ENCODE data around the gene FBXO17. TPM values are rescaled to one million over a fixed set of nuclear protein-coding genes. Genes with fewer than 3 reads are reported as not detected.
A peak's percentile ranks its signal among the peaks of the same experiment; 100 is the strongest.

FBXO17 gene
- total RNA-seq, 2 experiments from 2014 or later, result not detected

DNA sequence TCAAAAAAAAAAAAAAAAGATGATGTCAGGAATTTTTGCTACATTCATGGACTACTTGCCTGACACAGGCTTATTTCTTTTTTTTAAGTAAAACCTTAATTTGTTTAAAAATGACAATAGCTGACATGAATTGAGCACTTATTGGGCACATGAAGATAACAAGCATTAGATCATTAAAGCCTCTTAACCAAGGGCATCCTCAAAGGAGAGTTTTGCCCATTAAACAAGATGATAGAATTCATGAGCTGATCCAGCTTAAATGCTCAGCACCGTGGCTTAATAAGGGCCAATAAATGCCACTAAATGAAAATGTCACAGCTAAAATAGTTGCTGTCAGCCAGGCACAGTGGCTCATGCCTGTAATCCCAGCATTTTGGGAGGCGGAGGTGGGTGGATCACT is 19.3 kb downstream of the FBXO17 start:
- TF ChIP-seq CTCF (IDR thresholded peaks at IDR 0.05), result no peak
- DNase-seq (no peak), ATAC-seq (ENCODE audit: poor library complexity) (no peak)
- no peak overlapping the region for H3K27ac Mint-ChIP-seq
- Histone ChIP-seq H3K36me3 (ENCODE audit: insufficient read depth, low read length) (no peaks in the 10 kb centered on the region), H3K27ac (ENCODE audit: low read depth in 1 of 2, low read length in 2 of 2) (no peak overlapping the region), H3K4me3 (ENCODE audit: low read length) (no peak overlapping the region), H3K27me3 (ENCODE audit: control insufficient read depth in 1 of 2, insufficient read depth in 2 of 2, low read length in 2 of 2) (peaks cover 5 to 6% of the 10 kb centered on the region in 2 experiments), H3K4me1 (ENCODE audit: insufficient read depth, low read length) (peaks cover 5% of the 10 kb centered on the region), H3K9me3 (ENCODE audit: control insufficient read depth in 1 of 2, insufficient read depth in 1 of 2, low read length in 2 of 2) (no peaks in the 10 kb centered on the region)
- H3K27me3 Mint-ChIP-seq, result peaks cover 17% of the 10 kb centered on the region
- ChIA-PET POLR2A (no interaction called here), CTCF (interaction anchor here (0.7 kb wide), 1 partner anchor 166 kb away, joined by 3 read pairs; no protein-coding TSS in a partner anchor)
- intact Hi-C loops (cut with DNase I, micrococcal nuclease), result loop anchor here in 1 of 2 experiments (10.0 kb wide), 1 partner anchor 589 kb away; the partner anchor contains the start of gene EID2
- H3K4me3 Mint-ChIP-seq, result no peak overlapping the region
- H3K4me1 Mint-ChIP-seq (ENCODE audit: low read depth), result peaks cover 7% of the 10 kb centered on the region
- H3K9me3 Mint-ChIP-seq, result no peaks in the 10 kb centered on the region
- H3K36me3 Mint-ChIP-seq (ENCODE audit: low read depth), result no peaks in the 10 kb centered on the region

DNA sequence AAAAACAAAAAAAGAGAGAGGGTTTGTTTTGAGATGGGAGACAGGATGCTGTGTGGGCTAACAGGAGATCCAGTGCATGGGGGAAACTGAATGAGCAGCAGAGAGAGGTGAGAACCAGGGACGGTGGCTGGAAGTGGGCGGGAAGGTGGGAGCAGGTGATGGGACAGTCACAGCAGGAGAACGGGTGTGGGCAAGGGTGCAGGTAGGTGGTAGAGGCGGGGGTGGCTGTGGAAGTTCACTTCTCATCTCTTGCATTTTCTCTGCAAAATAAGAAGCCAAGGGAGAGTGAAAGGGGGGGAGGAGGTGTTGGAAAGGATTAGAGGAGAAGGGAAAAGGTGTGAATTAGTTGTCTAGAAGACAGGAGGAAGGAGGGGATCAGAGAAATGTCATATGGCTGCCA is 21.9 kb downstream of the FBXO17 start:
- no peak for ATAC-seq (ENCODE audit: poor library complexity)
- no peaks in the 10 kb centered on the region for H3K36me3 Mint-ChIP-seq (ENCODE audit: low read depth)
- POLR2A ChIA-PET, result no interaction called here
- H3K4me1 Mint-ChIP-seq (ENCODE audit: low read depth), result peaks cover 13% of the 10 kb centered on the region
- TF ChIP-seq CTCF (IDR thresholded peaks at IDR 0.05), result no peak
- Histone ChIP-seq H3K9me3 (ENCODE audit: control insufficient read depth in 1 of 2, insufficient read depth in 1 of 2, low read length in 2 of 2) (no peaks in the 10 kb centered on the region), H3K27ac (ENCODE audit: low read depth in 1 of 2, low read length in 2 of 2) (no peak overlapping the region), H3K4me1 (ENCODE audit: insufficient read depth, low read length) (peaks cover 18% of the 10 kb centered on the region), H3K27me3 (ENCODE audit: control insufficient read depth in 1 of 2, insufficient read depth in 2 of 2, low read length in 2 of 2) (peaks cover 6 to 8% of the 10 kb centered on the region in 2 experiments), H3K4me3 (ENCODE audit: low read length) (no peak overlapping the region), H3K36me3 (ENCODE audit: insufficient read depth, low read length) (no peaks in the 10 kb centered on the region)
- peaks cover 17% of the 10 kb centered on the region for H3K27me3 Mint-ChIP-seq
- no peaks in the 10 kb centered on the region for H3K9me3 Mint-ChIP-seq
- no peak overlapping the region for H3K4me3 Mint-ChIP-seq
- no peak for DNase-seq
- intact Hi-C loops (cut with DNase I, micrococcal nuclease), result loop anchor here in 1 of 2 experiments (5.0 to 10.0 kb wide), 2 partner anchors 551 to 591 kb away; partner anchors contain the start of genes EID2 and FAM98C
- CTCF ChIA-PET, result no interaction called here
- H3K27ac Mint-ChIP-seq, result no peak overlapping the region

GRCh38 chr19:38952395-38953165 is 23.0 kb downstream of the FBXO17 start:
- Histone ChIP-seq H3K4me3 (ENCODE audit: low read length) (no peak overlapping the region), H3K36me3 (ENCODE audit: insufficient read depth, low read length) (no peaks in the 10 kb centered on the region), H3K27ac (ENCODE audit: low read depth in 1 of 2, low read length in 2 of 2) (no peak overlapping the region), H3K9me3 (ENCODE audit: control insufficient read depth in 1 of 2, insufficient read depth in 1 of 2, low read length in 2 of 2) (no peaks in the 10 kb centered on the region), H3K27me3 (ENCODE audit: control insufficient read depth in 1 of 2, insufficient read depth in 2 of 2, low read length in 2 of 2) (peaks cover 6 to 8% of the 10 kb centered on the region in 2 experiments), H3K4me1 (ENCODE audit: insufficient read depth, low read length) (peaks cover 18% of the 10 kb centered on the region)
- ChIA-PET CTCF (no interaction called here), POLR2A (no interaction called here)
- no peak for ATAC-seq (ENCODE audit: poor library complexity)
- H3K4me1 Mint-ChIP-seq (ENCODE audit: low read depth), result peaks cover 13% of the 10 kb centered on the region
- intact Hi-C loops (cut with DNase I, micrococcal nuclease), result loop anchor here in 1 of 2 experiments (5.0 to 10.0 kb wide), 2 partner anchors 550 to 592 kb away; partner anchors contain the start of genes EID2 and FAM98C
- H3K36me3 Mint-ChIP-seq (ENCODE audit: low read depth), result no peaks in the 10 kb centered on the region
- peak in 5 of 14 experiments; percentile 11 to 65 (median 62) for DNase-seq
- H3K27ac Mint-ChIP-seq, result no peak overlapping the region
- peak; percentile 42 for TF ChIP-seq CTCF (IDR thresholded peaks at IDR 0.05)
- H3K4me3 Mint-ChIP-seq, result peak overlapping the region; percentile 35
- peaks cover 17% of the 10 kb centered on the region for H3K27me3 Mint-ChIP-seq
- no peaks in the 10 kb centered on the region for H3K9me3 Mint-ChIP-seq

All from CD4-positive, alpha-beta T cell (primary cell).